Myometrial cell (primary cell): ENCODE data around the gene ZBTB21. TPM values are rescaled to one million over a fixed set of nuclear protein-coding genes. Genes with fewer than 3 reads are reported as not detected.

Experiments
- total RNA-seq: library from RNA; depleted of rRNA; stranded (reverse); fragments of >200 nt; gene quantifications from 2 replicates; pipeline ENCODE4 v1.2.3, GENCODE V29; 2015

Gene ZBTB21
- 5.3 and 11.8 TPM in 2 replicates for total RNA-seq

DNA sequence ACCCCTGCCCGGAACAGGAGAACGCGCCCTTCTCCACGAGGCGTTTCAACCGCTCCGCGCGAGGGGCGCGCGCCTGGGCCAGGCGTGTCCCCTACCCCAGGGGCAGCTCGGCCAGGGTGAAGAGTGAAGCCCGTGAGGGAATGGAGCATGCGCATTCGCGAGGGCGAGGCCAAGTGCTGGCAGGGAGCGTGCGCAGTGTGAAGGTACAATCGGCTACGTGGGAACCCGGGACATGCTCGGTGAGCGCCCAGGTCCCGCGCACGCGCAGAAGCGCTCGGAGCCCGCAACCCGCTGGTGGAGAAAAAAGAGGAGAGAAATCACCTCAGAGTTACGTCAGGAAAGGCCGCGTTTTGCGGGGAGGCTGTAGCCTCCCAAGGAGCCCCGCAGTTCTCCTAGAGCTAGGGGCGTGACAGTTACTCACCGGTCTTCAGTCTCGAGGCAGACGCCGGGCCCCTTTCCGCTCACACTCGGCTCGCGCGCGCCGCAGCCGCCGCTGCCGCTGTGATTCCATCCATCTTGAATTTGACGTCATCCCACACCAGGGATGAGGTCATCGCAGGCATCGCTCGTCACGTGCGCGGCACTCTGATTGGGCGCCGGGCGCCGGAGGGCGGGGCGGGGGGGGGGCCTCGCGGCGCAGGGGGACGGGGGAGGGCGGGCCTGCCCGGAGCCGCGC is at the start of gene ZBTB21:
TSS of gene ZBTB21 (minus strand) at position 530 of the 676 bp plus-strand sequence. CDS start 16,265 bp downstream, outside the sequence.

GRCh38 chr21:41953831-41954653 is 56.1 kb downstream of the ZBTB21 start, which contains the start of gene C2CD2:
Gene C2CD2, minus strand, starts transcription at chr21:41954018. Its CDS starts 370 bp downstream, at chr21:41953648.

Other genes with a start within 250 kb of the ZBTB21 start
- gene RIPK4, start 243.3 kb downstream of the ZBTB21 start, total RNA-seq = not detected in 2 replicates
- 3.4 and 6.1 TPM in 2 replicates for gene PRDM15, start 131.0 kb downstream of the ZBTB21 start, total RNA-seq
- 14.2 and 16.7 TPM in 2 replicates for gene C2CD2, start 56.3 kb downstream of the ZBTB21 start, total RNA-seq
- gene UMODL1, start 61.0 kb upstream of the ZBTB21 start, total RNA-seq = not detected in 2 replicates
- not detected in 2 replicates for gene ABCG1, start 208.8 kb upstream of the ZBTB21 start, total RNA-seq